Measurements from ENCODE around the gene ZNF142.

The ZNF142 gene

DNA sequence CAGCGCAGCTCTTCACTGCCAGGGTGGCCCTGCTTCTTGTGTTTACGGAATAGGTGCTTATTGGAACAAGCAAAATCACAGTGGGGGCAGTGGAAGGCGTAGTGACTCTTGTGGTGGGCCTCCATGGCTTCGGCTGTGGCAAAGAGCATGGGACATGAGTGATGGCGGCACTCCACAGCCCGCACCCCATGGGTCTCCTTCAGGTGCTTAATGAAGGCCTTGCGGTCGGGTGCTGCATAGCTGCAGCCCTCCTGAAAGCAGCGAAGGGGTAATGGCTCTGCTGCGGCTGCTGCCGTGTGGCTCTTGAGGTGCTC lies 10.7 kb downstream of the ZNF142 start:
- no peak for DNase-seq

DNA sequence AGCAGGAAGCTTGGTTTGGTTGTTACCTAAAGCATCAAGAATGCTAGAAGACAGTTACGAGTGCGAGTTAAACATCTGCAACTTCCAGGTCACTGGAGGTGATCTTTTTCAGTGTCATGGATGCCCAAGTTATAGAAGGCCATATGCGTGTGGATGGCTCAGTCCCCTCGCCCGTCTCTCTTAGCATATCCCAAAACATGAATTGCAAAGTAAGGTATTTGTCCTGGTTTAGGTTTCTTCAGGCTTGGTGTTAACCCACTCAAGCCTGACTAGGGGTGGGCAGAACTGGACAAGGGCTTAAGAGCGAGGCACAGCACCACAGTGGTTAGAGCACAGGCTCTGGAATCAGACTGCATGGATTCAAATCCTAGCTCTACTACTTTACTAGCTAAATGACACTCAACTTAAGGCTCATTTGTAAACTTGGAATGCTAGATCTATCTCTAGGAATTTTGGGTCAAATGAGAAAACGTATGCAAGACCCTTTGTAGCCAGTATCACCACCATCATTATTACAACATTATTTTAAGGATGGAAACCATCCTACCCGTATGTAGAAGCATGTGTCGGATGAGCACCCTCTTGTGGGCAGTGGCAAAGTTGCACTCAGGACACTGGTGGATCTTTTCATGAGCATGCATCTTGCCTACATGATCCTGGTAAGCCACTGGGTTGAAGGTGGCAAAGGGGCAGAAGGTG lies 11.2 kb downstream of the ZNF142 start:
- DNase-seq, result peak; percentile 52

DNA sequence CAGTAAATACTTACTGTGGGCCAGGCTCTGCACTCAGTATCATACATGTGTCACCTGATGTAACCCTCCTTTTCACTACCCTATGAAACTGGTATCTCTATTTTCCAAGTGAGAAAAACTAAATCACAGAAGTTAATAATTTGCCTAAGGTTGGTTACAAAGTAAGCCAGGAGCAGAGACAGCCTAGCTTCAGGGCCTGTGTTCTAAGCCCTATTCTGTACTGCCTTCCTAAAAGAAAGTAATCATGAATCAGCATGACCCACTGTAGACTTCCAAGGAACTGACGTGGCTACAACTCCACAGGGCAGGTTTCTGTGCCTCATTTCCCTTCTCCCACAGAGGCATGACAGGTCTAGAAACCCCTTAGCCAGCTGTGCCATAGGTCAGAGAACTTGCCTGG lies 14.3 kb downstream of the ZNF142 start:
- DNase-seq, result no peak

DNA sequence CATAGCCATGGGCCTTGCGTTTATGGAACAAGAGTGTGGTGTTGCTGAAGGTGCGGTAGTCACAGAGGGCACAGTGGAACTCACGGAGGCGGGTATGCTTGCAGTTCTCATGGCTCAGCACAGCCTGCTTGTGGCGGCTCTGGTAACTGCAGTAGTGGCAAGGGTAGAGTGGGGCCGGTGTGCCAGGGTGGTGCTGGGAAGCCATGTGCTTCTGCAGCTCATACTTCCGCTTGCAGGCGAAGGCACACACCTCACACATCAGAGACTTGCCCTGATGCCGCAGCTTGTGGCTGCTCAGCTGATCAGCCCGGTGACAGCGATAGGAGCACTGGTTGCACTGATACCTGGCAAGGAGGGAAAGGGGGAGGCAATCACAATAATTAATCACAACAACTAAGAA lies 14.7 kb downstream of the ZNF142 start:
- DNase-seq, result no peak

DNA sequence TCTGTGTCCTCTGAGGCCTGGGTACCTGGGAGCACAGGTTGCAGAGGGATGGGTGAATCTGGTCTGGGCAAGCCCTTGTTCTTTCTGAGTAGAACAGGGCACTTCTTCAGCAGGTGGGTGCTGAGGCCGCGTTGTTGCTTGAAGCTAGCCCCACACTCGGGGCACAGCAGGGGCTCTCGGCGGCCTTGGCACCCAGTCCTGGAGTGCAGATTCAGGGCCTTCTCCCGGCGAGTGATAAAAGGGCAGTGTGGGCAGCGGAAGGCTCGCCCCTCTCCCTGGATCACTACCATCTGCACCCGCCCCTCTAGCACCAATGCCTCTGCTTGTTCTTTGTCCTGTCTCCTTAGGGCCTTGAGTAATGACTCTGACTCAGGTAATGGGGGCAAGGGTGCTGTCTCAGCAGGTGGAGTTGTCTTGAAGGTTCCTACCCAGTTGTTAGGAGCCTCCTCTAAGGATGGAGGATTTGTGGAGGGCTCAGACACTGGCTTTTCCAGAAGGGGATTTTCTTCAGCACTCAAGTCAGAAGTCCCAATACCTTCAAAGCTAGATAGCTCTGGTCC lies 15.6 kb downstream of the ZNF142 start:
- no peak for DNase-seq

DNA sequence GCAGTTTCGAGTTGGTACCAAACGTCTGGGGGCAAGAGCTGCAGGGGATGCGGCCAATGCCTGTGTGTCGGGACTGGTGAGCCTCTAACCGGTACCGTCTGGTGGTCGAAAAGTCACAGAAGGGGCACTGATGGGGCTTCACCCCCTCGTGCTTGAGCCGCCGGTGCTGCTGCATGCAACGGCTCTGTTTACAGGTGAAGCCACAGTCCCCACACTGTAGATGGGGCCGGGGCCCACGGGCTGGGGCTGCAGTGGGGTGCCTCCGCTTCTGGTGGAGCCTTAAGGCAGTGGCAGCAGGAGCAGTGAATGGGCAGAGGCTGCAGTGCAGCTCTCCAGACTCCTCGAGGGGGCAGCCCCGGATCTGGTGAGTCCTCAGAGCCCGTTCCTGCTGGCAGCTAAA lies 16.6 kb downstream of the ZNF142 start:
- no peak for DNase-seq

DNA sequence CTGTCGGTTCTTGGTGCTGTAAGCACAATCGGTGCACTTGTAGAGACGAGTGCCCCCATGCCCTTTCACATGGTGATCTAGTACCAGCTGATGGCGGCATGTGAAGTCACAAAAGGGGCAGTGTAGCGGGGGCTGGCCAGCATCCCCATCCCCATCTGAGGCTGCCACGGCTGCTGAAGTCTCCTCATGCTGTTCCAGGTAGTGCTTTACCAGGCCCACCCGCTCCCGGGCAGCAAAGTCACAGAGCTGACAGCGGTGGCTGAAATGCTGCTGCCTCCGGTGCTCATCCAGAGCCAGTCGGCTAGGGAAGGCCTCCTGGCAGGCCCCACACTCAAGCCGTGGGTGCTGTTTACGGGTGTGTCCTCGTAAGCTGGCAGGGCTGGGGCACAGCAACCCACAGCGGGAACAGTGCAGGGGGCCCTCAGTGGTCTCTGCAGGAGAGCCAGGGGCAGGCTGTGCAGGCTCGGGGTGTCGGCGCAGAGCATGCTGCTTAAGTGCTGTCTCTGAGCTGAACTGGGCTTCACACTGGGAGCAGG lies 17.2 kb downstream of the ZNF142 start:
- no peak for DNase-seq

DNA sequence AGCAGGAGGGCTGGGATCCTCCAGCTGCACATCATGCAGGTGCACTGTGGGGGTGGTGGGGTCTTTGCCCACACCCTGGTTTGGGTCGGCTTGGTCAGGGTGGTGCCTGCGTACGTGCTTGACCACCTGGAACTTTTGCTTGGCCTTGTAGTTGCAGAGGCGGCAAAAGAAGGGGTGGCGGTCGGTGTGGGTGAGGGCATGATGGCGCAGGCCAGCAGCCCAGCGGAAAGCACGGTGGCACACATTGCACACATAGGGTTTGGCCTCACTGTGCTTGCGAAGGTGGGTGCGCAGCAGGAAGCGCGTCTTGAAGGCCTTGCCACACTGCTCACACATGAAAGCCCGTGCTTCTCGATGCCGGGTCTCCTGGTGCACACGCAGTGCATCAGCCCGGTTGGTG lies 21.1 kb downstream of the ZNF142 start:
- no peak for DNase-seq

DNA sequence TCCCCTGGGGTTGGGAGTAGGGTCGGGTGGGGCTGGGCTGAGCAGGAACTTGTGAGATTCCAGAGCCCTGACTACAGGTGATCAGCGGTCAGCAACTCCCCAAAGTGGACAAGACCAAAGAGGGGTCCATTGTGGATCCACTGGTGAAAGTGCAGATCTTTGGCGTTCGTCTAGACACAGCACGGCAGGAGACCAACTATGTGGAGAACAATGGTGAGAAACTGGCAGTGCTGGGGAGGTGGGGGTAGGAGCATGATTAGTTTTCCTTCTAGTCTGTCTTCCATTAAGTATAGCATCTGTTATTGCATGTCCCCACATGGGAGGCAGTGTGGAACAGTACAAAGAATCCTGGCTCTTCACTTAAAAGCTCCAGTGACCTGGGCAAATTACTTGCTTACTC lies 23.7 kb downstream of the ZNF142 start:
- DNase-seq, result no peak

DNA sequence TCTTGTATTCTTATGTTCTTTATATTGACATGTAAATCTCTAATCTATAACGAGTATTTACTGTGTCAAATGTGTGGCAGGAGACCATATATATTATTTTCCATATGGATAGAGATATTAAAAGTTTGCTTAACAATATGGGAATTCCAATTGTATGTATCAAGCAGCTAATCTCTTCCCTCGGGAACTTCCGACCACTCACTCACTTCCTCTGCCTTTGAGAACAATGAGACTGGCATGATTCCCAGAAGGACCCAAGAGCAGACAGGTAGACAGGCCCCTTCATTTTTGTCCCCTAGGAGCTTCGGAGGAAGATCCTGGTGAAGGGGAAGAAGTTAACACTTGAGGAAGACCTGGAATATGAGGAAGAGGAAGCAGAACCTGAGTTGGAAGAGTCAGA lies 27.6 kb downstream of the ZNF142 start:
- DNase-seq, result no peak

DNA sequence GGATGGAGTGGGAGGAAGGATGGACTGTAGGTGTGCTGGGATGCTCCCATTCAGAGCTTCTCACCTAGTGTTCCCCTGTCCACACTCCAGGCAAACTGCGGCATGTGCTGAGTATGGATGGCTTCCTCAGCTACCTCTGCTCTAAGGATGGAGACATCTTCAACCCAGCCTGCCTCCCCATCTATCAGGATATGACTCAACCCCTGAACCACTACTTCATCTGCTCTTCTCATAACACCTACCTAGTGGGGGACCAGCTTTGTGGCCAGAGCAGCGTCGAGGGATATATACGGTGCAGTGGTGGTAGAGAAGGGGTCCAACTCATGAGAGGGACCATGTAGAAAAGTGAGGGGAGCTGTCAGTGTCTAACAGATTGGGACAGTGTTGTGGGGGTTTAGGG lies 31.5 kb downstream of the ZNF142 start:
- DNase-seq, result no peak

DNA sequence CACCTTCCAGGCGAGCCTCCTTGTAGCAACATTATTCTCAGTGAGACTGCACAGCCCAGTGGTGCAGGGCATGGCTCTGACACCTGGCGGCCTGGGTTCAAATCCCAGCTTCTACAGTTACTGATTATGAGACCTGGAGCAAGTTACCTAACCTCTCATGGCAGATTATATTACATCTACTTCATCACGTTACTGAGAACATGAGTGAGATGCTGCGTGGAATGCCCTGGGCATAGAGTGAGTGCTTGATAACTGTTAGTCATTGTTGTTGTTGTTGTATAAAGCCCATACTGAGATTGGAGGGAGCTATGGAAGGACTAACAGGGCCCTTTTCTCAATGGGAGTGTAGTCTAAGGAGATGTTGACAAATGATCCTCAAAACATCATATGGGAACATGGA lies 33.1 kb downstream of the ZNF142 start:
- DNase-seq, result no peak

DNA sequence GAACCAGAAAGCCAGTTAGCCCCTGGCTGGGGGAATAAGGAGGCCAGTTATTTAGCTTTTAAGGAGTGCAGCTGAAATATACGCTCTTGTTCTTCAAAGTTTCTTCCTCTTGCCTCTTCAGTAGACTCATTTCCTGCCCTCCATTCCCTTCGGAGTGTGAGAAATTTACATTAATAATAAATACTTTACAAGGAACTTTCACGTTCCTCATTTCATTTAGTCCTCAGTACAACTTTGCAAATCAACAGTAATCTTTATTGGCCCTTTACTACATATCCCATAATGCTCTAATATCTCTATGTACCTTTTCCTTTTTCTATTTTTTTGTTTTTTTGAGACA lies 36.1 kb downstream of the ZNF142 start:
- no peak for DNase-seq

DNA sequence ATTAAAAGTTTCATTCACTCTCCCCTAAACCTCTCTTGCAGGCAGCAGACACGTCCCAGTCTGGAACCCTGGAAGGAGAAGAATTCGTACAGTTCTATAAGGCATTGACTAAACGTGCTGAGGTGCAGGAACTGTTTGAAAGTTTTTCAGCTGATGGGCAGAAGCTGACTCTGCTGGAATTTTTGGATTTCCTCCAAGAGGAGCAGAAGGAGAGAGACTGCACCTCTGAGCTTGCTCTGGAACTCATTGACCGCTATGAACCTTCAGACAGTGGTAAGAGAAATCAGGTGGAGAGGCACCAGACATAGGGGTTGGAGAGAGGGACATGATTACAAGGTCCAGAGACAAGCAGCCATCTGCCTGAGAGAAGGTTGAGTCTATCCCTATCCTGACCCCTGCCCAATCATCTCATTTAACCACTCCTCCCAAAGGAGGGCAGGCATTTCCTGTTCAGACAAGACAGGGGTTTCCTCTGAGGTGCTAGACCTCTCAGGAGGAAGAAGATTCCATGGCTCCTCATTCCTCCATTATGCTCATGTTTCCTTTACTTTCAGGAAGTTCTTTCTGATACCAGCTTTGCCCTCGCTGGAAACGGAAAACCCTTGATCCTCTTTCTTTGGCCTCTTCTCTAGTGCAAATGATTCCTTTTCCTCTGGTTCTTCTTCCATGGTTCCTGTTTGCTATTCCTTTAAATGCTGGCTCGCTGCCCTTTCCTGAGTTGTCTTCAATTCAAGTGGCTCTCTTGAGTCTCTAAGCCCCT lies 36.6 kb downstream of the ZNF142 start:
- DNase-seq, result no peak

DNA sequence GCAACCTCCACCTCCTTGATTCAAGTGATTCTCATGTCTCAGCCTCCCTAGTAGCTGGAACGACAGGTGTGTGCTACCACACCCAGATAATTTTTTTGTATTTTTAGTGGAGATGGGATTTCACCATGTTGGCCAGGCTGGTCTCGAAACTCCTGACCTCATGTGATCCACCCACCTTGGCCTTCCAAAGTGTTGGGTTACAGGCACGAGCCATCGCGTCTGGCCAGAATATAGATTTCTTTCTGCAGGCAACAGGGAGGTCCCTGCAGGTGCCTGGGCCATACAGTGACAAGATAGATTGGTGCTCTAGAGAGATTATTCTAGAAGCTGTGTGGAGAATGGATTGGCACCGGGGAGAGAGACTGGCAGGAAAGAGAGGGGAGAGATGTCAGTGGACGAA lies 38.4 kb downstream of the ZNF142 start:
- no peak for DNase-seq

DNA sequence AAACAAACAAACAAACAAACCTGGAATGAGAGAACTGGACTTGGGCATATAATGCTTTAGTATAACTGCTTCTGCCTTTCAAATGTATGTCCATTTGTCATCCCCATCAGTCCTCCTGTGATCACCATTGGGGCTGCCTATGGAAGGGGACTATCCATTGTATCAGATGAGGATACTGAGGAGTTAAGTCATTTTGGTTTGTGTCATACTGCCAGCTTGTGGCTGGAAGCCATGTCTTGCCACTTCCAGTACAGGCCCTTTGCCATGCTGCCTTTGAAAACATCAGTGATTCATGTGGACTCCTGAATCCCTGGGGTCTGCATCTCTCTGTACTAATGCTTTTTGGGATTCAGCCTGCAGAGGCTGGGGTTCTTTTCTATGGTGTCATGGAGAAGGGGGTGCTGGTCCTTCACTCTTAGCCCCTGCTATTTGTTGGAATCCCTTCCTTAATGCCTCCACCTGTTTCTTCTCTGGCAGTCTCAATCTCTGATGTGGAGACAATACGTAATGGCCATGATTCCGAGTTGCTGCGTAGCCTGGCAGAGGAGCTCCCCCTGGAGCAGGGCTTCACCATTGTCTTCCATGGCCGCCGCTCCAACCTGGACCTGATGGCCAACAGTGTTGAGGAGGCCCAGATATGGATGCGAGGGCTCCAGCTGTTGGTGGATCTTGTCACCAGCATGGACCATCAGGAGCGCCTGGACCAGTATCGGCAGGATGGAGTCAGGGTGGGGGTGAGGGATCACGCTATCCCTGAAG lies 41.1 kb downstream of the ZNF142 start:
- DNase-seq, result no peak

DNA sequence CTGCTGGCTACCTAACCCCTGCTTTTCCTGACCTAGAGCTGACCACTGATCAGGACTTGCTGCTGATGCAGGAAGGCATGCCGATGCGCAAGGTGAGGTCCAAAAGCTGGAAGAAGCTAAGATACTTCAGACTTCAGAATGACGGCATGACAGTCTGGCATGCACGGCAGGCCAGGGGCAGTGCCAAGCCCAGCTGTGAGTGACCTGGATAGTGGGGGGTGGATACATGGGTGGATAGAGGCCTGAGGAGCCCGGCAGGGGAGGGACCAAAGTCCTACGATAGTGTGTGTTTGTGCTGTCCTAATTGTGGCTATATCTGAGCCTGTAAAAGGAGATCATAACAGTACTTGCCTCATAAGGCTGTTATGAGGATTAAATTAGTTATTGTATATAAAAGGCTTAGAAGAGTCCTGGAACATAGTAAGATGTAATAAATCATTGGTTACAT lies 43.5 kb downstream of the ZNF142 start:
- DNase-seq, result no peak

DNA sequence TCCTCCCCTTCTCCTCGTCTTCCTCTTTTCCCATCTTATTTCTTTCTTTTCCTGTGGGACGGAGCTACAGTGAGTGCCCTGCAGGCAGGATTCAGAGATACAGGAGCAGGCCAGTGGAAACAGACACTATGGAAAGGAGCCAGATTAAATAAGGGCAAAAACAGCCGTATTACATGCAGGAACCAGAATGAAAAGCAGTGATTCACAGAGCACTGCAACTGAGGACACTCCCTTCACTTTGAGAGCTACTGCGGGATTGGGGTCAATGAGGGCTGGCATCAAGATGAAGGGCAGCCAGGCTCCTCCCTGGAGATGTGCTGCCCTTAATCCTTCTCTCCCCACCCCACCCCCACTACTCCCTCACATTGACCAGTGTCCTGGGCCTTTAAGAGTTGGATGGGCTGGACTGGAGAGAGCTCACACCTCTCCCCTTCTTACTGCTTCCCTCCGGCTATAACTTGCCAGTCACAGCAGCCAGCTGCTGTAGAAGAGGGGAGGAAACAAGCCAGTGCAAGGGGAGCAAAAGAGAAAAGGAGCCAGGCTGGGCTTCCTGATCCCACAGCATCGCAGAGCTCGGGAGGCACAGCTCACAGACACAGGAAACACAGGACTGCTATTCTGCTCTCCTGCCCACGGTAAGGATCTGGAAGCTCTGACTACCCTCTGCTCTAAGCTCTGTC lies 51.8 kb downstream of the ZNF142 start, which contains the start of gene PLCD4:
TSS of gene PLCD4 (plus strand) at position 464 of the 680 bp plus-strand sequence. CDS start 7,841 bp downstream, outside the sequence.
- DNase-seq, result no peak

DNA sequence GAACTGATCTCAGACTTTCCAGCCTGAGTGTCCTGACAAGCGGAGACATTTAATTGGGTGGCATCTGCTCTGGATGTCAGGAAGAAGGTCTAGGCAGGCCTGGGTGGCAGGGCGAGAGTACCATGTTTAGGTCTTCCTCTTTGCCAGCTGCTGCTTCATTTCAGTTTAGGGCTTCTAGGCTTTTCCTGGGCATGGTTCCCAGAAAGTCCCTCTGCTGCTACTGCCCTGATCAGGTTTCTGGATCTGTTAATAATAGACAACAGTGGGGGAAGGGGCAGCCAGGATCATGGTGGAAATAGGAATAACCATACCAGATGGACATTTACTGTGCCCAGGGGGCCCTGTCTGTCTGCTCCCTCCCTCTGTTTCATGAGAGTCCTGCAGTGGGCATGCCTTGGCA lies 54.0 kb downstream of the ZNF142 start:
- no peak for DNase-seq
